GM13977 (cell line): ENCODE measurements around the gene KIF12.
"Not testable (repeated sequence)": the region's sequence is repeated elsewhere in the genome, so short reads cannot be mapped to it uniquely, and the experiment has no call there.

Experiments used
- DNase-seq: peaks from one replicate; pipeline ENCODE4 v3.0.0; 2012; ENCODE audit warnings: low spot score
- in situ Hi-C: fragments of 300-500 bp; cut with MboI; formaldehyde crosslinking; loops from one replicate; pipeline ENCODE4 v1.12.0; 2022; ENCODE audit warnings: low sequenced_read_pairs, low pct_unique_long_range_greater_than_20kb, mixed read lengths, inconsistent platforms; ENCODE audit not compliant: unreplicated experiment
- TF ChIP-seq, protein P1 (sequence below): IDR thresholded peaks from 2 replicates; pipeline ENCODE4 v1.5.1; 2012; ENCODE audit warnings: mild to moderate bottlenecking, control low read depth; ENCODE audit not compliant: insufficient read depth; ENCODE audit errors: extremely low read depth, missing control alignments

Gene KIF12

DNA sequence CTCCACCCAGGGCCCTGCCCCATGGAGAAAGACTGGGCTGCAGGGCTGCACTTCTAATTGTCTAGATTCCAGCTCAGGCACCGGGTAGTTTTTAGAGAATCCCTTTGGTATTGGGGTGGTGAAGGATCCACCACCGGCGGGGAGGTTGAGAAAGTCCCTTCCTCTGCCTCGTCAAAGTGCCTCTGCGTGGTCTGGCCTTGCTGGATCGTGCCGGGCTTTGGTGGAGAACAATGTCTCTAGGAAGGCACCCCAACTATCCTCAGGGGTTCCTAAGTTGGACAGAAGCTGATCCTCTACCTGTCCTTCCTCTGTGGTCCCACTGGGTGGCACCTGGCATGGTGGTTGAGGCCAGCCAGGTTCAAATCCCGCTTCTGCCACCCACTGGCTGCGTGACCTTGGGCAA, 13.7 kb downstream of the KIF12 start:
- TF ChIP-seq, protein P1, sequence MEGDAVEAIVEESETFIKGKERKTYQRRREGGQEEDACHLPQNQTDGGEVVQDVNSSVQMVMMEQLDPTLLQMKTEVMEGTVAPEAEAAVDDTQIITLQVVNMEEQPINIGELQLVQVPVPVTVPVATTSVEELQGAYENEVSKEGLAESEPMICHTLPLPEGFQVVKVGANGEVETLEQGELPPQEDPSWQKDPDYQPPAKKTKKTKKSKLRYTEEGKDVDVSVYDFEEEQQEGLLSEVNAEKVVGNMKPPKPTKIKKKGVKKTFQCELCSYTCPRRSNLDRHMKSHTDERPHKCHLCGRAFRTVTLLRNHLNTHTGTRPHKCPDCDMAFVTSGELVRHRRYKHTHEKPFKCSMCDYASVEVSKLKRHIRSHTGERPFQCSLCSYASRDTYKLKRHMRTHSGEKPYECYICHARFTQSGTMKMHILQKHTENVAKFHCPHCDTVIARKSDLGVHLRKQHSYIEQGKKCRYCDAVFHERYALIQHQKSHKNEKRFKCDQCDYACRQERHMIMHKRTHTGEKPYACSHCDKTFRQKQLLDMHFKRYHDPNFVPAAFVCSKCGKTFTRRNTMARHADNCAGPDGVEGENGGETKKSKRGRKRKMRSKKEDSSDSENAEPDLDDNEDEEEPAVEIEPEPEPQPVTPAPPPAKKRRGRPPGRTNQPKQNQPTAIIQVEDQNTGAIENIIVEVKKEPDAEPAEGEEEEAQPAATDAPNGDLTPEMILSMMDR = no peak
- in situ Hi-C loops = no loop called here
- no peak for DNase-seq

DNA sequence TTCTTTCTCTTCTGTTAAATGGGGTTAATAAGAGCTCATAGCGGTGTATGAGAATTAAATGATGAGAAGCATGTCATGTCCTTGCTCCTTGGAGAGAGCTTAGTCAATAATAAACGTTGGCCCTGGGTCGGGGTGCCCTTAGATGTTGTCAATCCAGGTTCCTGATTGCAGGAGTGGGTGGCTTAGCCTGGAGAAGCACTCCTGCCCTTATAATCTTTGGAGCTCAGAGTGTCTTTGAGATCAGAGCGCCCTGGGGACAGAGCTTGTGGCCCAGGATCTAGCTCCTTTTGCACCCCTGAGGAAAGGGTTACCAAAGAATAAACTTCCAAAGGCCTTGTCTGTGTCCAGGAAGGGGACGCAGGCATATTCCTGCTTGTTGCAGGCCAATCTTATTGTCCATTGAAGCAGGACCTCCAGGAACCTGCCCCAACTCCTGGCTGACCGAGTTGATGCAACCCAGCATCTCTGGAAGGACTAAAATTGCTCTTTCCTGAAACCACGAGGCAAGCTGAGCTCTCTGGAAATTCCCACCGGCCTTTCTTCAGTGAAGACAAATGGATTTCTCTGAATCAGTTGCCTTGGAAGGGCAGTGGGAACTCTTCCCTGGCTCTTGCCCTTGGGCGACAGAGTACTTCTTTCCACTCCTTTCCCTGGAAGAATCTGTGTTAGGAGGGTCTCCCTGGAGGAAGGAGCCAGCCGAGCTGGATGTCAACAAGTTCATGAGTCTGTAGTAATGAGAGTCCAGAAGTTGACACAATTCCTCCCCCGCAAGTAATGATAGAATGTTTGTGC, 14.6 kb downstream of the KIF12 start:
- in situ Hi-C loops = no loop called here
- DNase-seq = no peak
- TF ChIP-seq, protein P1 = no peak

DNA sequence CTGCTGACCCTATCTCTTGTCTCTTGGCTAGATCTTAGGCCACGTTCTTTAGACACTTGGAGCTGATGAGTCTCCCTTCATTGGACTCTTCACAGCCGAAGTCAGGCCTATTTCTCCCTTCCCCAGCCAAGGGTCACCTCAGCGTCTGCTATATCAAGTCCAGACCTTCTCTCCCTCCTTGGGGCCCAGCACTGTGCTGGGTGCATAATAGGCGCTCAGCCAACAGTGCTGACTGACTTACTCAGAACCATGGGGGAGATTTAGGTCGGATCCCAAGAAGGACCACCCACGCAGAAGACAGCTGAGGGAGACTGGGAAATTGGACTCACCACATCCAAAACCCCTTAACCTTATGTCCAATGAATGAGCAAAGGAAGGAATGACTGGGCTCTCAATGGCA, 15.4 kb downstream of the KIF12 start:
- no peak for DNase-seq
- in situ Hi-C loops = no loop called here
- TF ChIP-seq, protein P1 = no peak

DNA sequence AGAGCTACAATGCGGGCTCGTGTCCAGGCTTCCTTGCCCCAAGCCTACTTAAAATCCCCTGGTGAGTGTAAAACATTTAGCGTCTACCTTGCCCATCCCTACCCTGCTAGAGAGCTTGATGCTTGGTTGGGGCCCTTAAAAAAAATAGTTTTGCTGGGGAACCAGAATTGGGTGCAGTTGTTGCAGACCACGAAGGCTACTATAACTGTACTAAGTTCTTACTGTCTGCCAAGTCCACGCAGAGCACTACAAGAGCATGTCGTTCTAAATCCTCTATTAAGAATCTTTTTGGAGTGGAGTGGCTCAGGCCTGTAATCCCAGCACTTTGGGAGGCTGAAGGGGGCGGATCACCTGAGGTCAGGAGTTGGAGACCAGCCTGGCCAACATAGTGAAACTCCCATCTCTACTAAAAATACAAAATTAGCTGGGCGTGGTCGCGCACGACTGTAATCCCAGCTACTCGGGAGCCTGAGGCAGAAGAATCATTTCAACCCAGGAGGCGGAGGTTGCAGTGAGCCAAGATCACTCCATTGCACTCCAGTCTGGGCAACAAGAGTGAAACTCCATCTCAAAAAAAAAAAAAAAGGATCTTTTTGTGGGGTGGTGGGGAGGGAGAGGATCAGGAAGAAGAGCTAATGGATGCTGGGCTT, 16.2 kb downstream of the KIF12 start:
- DNase-seq, in situ Hi-C loops: not testable (repeated sequence)

DNA sequence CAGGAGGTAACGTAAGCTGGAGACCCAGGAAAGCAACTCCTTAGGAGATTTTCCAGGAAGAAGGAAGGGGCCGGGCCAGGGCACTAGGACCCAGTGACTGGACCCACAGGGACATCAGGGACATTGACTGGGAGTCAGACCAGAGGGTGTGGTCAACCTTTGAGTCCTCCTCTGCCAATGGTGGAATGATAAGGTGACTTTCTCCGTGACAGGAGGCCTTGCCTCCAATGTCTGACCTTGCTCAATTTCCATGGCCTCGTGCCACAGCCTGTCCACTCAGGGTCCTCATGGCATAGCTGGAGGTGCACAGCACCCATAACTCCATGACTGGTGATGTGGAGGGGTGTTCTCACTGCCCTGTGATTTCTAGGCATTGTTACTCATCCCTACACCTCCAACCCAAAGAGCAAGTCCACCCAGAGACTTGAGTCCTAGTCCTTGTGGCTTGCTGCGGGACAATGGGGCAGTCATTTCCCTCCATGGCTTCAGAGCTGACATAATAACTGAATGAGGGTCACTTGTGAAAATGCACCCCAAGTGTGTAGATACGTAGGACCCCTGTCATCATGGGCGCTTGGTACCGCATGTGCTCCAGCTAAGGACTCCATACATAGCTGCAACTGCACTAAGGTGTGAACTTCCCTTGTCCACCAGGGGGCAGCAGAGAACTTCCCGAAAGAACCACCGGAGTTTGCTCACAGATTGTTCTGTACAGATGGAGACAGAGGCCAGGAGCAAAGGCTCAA, 16.9 kb downstream of the KIF12 start:
- peak; percentile 88 for DNase-seq
- TF ChIP-seq, protein P1 = peak; percentile 88
- in situ Hi-C loops = no loop called here

DNA sequence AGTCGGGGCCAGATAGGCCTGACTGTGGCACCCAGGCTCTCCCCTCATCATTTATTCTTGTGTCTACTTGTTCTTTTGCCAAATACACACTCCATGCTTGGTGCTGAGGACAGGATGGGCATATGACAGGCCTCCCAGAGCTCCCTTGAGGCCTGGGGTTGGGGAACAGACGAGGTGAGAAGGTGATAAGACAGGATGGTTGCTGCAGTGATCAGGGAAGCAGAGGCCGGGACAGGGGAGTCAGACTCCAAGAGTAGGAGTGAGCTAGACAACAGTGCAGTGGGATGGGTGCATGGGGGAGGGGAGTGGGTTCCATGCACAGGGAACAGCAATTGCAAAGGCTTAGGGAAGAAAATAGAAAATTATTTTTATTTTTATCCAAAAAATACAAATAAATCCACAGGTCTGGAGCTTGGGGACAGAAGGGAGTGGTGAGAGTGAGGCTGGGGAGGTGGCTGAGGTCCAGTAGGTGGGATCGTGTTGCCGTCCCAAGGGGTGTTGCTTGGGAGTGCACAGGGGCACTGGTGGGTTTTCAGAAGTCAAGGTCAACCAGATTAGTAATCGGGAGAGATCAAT, 17.6 kb downstream of the KIF12 start:
- no peak for DNase-seq
- in situ Hi-C loops = no loop called here

More for the DNA sequence above, 17.6 kb downstream of the KIF12 start:
- TF ChIP-seq, protein P1 = no peak
